Thoracic aorta (tissue), 2 donors: ENCODE data around the gene TIMM10. TPM values are rescaled to one million over a fixed set of nuclear protein-coding genes. Genes with fewer than 3 reads are reported as not detected.

ENCODE experiments used
- ATAC-seq: fragments of 150-250 bp; one replicate; pipeline ENCODE4 v1.8.0; 2017; ENCODE audit warnings: low read depth; ENCODE audit not compliant: insufficient number of reproducible peaks, low FRiP score
- DNase-seq: peaks from one replicate; pipeline ENCODE4 v3.0.0-alpha.2; 2020; ENCODE audit warnings: low spot score
- H3K27ac ChIP-seq, 2 donors: fragments of 200-600 bp; sonication (generic); 1 replicate in 1 of 2; 2 replicates in 1 of 2; pipeline ENCODE4 v1.5.1; 2016; ENCODE audit warnings: mild to moderate bottlenecking in 2 of 2, moderate library complexity in 2 of 2
- H3K27me3 ChIP-seq: fragments of 200-600 bp; sonication (generic); replicated peaks from 2 replicates; pipeline ENCODE4 v1.6.0; 2016; ENCODE audit warnings: mild to moderate bottlenecking; ENCODE audit not compliant: insufficient read depth
- H3K36me3 ChIP-seq: fragments of 200-600 bp; sonication (generic); one replicate; pipeline ENCODE4 v1.5.1; 2016
- H3K4me1 ChIP-seq, 2 donors: fragments of 200-600 bp; sonication (generic); 1 replicate in 1 of 2; 2 replicates in 1 of 2; pipeline versions ENCODE4 v1.5.1 to v1.6.0; 2016; ENCODE audit warnings: low read depth in 2 of 2, mild to moderate bottlenecking in 1 of 2; ENCODE audit not compliant: control insufficient read depth in 1 of 2
- H3K4me3 ChIP-seq: fragments of 200-600 bp; sonication (generic); 2 replicates; pipeline ENCODE4 v1.5.1; 2016; ENCODE audit warnings: mild to moderate bottlenecking
- H3K9me3 ChIP-seq: fragments of 200-600 bp; sonication (generic); 2 replicates; pipeline ENCODE4 v1.5.1; 2016
- CTCF ChIP-seq: fragments of 200-600 bp; sonication (generic); IDR thresholded peaks from one replicate; pipeline ENCODE4 v1.5.1; 2019; ENCODE audit warnings: antibody characterized with exemption
- total RNA-seq, 2 donors: library from RNA; depleted of rRNA; stranded (reverse); fragments of >200 nt; gene quantifications; one replicate each; pipeline versions ENCODE4 v1.1.0 to v1.2.3, GENCODE V29; 2016

TIMM10 gene
- total RNA-seq, 2 donors from 2014 or later: 19.5 to 33.5 TPM

- no peak overlapping the region for H3K4me3 ChIP-seq
- H3K36me3 ChIP-seq: peaks cover 28% of the 10 kb centered on the region
- no peaks in the 10 kb centered on the region for H3K4me1 ChIP-seq
- TF ChIP-seq CTCF: no peak
- ATAC-seq (no peak), DNase-seq (no peak)
- no peak overlapping the region for H3K27ac ChIP-seq
- no peaks in the 10 kb centered on the region for H3K27me3 ChIP-seq
- H3K9me3 ChIP-seq: no peaks in the 10 kb centered on the region
Measured at GRCh38 chr11:57560146-57560545, 29.6 kb upstream of the TIMM10 start.

GRCh38 chr11:57556041-57556440, 25.5 kb upstream of the TIMM10 start:
- H3K4me3 ChIP-seq: no peak overlapping the region
- ATAC-seq (no peak), DNase-seq (no peak)
- no peaks in the 10 kb centered on the region for H3K4me1 ChIP-seq
- no peak for TF ChIP-seq CTCF
- no peaks in the 10 kb centered on the region for H3K27me3 ChIP-seq
- no peaks in the 10 kb centered on the region for H3K9me3 ChIP-seq
- H3K27ac ChIP-seq: no peak overlapping the region
- peaks cover 57% of the 10 kb centered on the region for H3K36me3 ChIP-seq

- ATAC-seq (no peak), DNase-seq (no peak)
- Histone ChIP-seq H3K36me3 (peaks cover 63% of the 10 kb centered on the region), H3K27me3 (no peaks in the 10 kb centered on the region), H3K9me3 (no peaks in the 10 kb centered on the region), H3K4me3 (no peak overlapping the region), H3K4me1 (no peaks in the 10 kb centered on the region), H3K27ac (no peak overlapping the region)
- TF ChIP-seq CTCF: no peak
Measured at GRCh38 chr11:57555393-57555792, 24.8 kb upstream of the TIMM10 start.

- H3K27ac ChIP-seq: no peak overlapping the region
- H3K9me3 ChIP-seq: no peaks in the 10 kb centered on the region
- peaks cover 59% of the 10 kb centered on the region for H3K36me3 ChIP-seq
- no peaks in the 10 kb centered on the region for H3K4me1 ChIP-seq
- ATAC-seq (no peak), DNase-seq (no peak)
- TF ChIP-seq CTCF: no peak
- no peak overlapping the region for H3K4me3 ChIP-seq
- no peaks in the 10 kb centered on the region for H3K27me3 ChIP-seq
Measured at GRCh38 chr11:57552479-57552878, 21.9 kb upstream of the TIMM10 start.

GRCh38 chr11:57551941-57552340, 21.4 kb upstream of the TIMM10 start:
- no peak overlapping the region for H3K27ac ChIP-seq

More at GRCh38 chr11:57551941-57552340, 21.4 kb upstream of the TIMM10 start:
- ATAC-seq (no peak), DNase-seq (no peak)
- no peak for TF ChIP-seq CTCF
- no peaks in the 10 kb centered on the region for H3K9me3 ChIP-seq
- H3K4me3 ChIP-seq: no peak overlapping the region
- H3K27me3 ChIP-seq: no peaks in the 10 kb centered on the region
- H3K4me1 ChIP-seq: no peaks in the 10 kb centered on the region
- peaks cover 54% of the 10 kb centered on the region for H3K36me3 ChIP-seq
